ENCODE measurements around the gene NDUFC2. TPM values are rescaled to one million over a fixed set of nuclear protein-coding genes. Genes with fewer than 3 reads are reported as not detected.

NDUFC2 gene
- total and polyA plus RNA-seq, 2 experiments from 2014 or later, result 122 to 711 TPM

- no peak overlapping the region for H3K4me3 ChIP-seq
- Mint-ChIP-seq H3K4me1 (peaks cover 9% of the 10 kb centered on the region), H3K9me3 (no peaks in the 10 kb centered on the region), H3K27me3 (ENCODE audit: insufficient read depth, low read depth, poor library complexity) (no peaks in the 10 kb centered on the region), H3K4me3 (no peak overlapping the region; the same call in 2 of the 3 replicates), H3K36me3 (ENCODE audit: low read depth) (0 out of 3 replicates have a peak, but pooled peaks cover 2% of the 10 kb centered on the region), H3K27ac (no peak overlapping the region)
- peaks cover 30% of the 10 kb centered on the region for H3K79me2 ChIP-seq (replicated peaks; ENCODE audit: insufficient read depth)
- ATAC-seq (no peak), DNase-seq (ENCODE audit: low spot score) (no peak)
- TF ChIP-seq JUNB (IDR thresholded peaks at IDR 0.05; ENCODE audit: unreplicated experiment), result no peak
- TF ChIP-seq CTCF (conservative IDR thresholded peaks at IDR 0.05; ENCODE audit: low read depth in 2 of 2), result no peak
- TF ChIP-seq ETS1 (IDR thresholded peaks at IDR 0.05), result no peak
- no peak for TF ChIP-seq ZNF114 (CRISPR knock-in tag; IDR thresholded peaks at IDR 0.05)
- TF ChIP-seq REST (IDR thresholded peaks at IDR 0.05; ENCODE audit: unreplicated experiment), result no peak
- TF ChIP-seq ZNF462 (CRISPR knock-in tag; IDR thresholded peaks at IDR 0.05), result no peak
- no peak for TF ChIP-seq EZH2 (IDR thresholded peaks at IDR 0.05; ENCODE audit: low read depth, unreplicated experiment)
- no peak for TF ChIP-seq STAT1 (IDR thresholded peaks at IDR 0.05; ENCODE audit: unreplicated experiment)
- no peak overlapping the region for H2AFZ ChIP-seq
- H3K4me1 ChIP-seq (ENCODE audit: insufficient read depth), result peaks cover 3% of the 10 kb centered on the region; the same call in 1 of the 2 replicates
- H3K9me2 ChIP-seq (ENCODE audit: insufficient read depth), result 0 out of 2 replicates have a peak, but pooled peaks cover 4% of the 10 kb centered on the region
- no peak overlapping the region for H3K27ac ChIP-seq (ENCODE audit: low read depth)
- H3K36me3 ChIP-seq (ENCODE audit: insufficient read depth), result no peaks in the 10 kb centered on the region
- peaks cover 17% of the 10 kb centered on the region for H4K20me1 ChIP-seq (replicated peaks; ENCODE audit: insufficient read depth)
- H3F3A ChIP-seq (replicated peaks; ENCODE audit: low read depth), result 0 out of 2 replicates have a peak, but pooled peaks cover 7% of the 10 kb centered on the region
- no peaks in the 10 kb centered on the region for H3K27me3 ChIP-seq (ENCODE audit: insufficient read depth)
- no peak overlapping the region for H3K4me2 ChIP-seq
These were observed 1.9 kb upstream of the NDUFC2 start for GRCh38 chr11:78081583-78081982.
